CMK (cell line): ENCODE results near the gene TLE2.
"Not testable (repeated sequence)": the region's sequence is repeated elsewhere in the genome, so short reads cannot be mapped to it uniquely, and the experiment has no call there.

Experiments
- DNase-seq: peaks from one replicate; pipeline ENCODE4 v3.0.0-alpha.2; 2010; ENCODE audit warnings: low read depth

Gene TLE2

GRCh38 chr19:2983351-2984214 is 45.5 kb downstream of the TLE2 start:
- no peak for DNase-seq

GRCh38 chr19:2982983-2983350 is 46.1 kb downstream of the TLE2 start:
- DNase-seq: no peak

GRCh38 chr19:2982561-2982960 is 46.5 kb downstream of the TLE2 start:
- DNase-seq: no peak

GRCh38 chr19:2981898-2982297 is 47.2 kb downstream of the TLE2 start:
- no peak for DNase-seq

- DNase-seq: no peak
Observed at GRCh38 chr19:2978772-2979171, 50.3 kb downstream of the TLE2 start.

GRCh38 chr19:2978166-2978767 is 50.8 kb downstream of the TLE2 start:
- DNase-seq: no peak

- peak; percentile 62 for DNase-seq
Observed at GRCh38 chr19:2977746-2978138, 51.3 kb downstream of the TLE2 start.

- peak; percentile 84 for DNase-seq
Observed at GRCh38 chr19:2977001-2977745, 51.9 kb downstream of the TLE2 start, which contains the start of gene TLE6. Gene TLE6 (plus strand): TSS chr19:2977564. CDS start chr19:2978234, 670 bp downstream.

GRCh38 chr19:2976609-2977000 is 52.5 kb downstream of the TLE2 start:
- no peak for DNase-seq

- DNase-seq: peak; percentile 58
Observed at GRCh38 chr19:2974342-2975041, 54.6 kb downstream of the TLE2 start.

- DNase-seq: no peak
Observed at GRCh38 chr19:2973229-2973628, 55.9 kb downstream of the TLE2 start.

- no peak for DNase-seq
Observed at GRCh38 chr19:2970201-2970835, 58.8 kb downstream of the TLE2 start.

- DNase-seq: no peak
Observed at GRCh38 chr19:2969104-2969504, 60.0 kb downstream of the TLE2 start.

GRCh38 chr19:2967972-2968371 is 61.1 kb downstream of the TLE2 start:
- no peak for DNase-seq

- no peak for DNase-seq
Observed at GRCh38 chr19:2964874-2965273, 64.2 kb downstream of the TLE2 start.

GRCh38 chr19:2963631-2964030 is 65.4 kb downstream of the TLE2 start:
- DNase-seq: not testable (repeated sequence)

- DNase-seq: no peak
Observed at GRCh38 chr19:2963122-2963521, 66.0 kb downstream of the TLE2 start.

- DNase-seq: no peak
Observed at GRCh38 chr19:2962018-2962670, 66.9 kb downstream of the TLE2 start.

- no peak for DNase-seq
Observed at GRCh38 chr19:2960120-2960519, 69.0 kb downstream of the TLE2 start.

GRCh38 chr19:2957160-2957559 is 71.9 kb downstream of the TLE2 start:
- DNase-seq: no peak

- DNase-seq: no peak
Observed at GRCh38 chr19:2952953-2953481, 76.1 kb downstream of the TLE2 start.
